Neural cell (in vitro differentiated cells): ENCODE results near the gene TAB2. TPM values are rescaled to one million over a fixed set of nuclear protein-coding genes. Genes with fewer than 3 reads are reported as not detected.

Experiments
- H2AFZ ChIP-seq: fragments of 200-600, 300-800 bp; sonication (generic), shearing (Covaris generic); 2 replicates; pipeline ENCODE4 v1.6.0; 2014; ENCODE audit warnings: low read depth, mild to moderate bottlenecking, antibody characterized with exemption, low read length, moderate library complexity
- H3F3A ChIP-seq: fragments of 200-600 bp; shearing (Covaris generic); 2 replicates; pipeline ENCODE4 v1.6.1; 2016; ENCODE audit warnings: mild to moderate bottlenecking, moderate library complexity, mixed read lengths, antibody characterized with exemption, low read length; ENCODE audit not compliant: insufficient read depth, poor library complexity, severe bottlenecking
- H3K27ac ChIP-seq: fragments of 200-600, 300-800 bp; sonication (generic), shearing (Covaris generic); 2 replicates; pipeline ENCODE4 v1.5.1; 2014; ENCODE audit warnings: mild to moderate bottlenecking, low read length, moderate library complexity
- H3K27me3 ChIP-seq: fragments of 300-800, 200-600 bp; sonication (generic), shearing (Covaris generic); 2 replicates; pipeline ENCODE4 v1.6.0; 2014; ENCODE audit warnings: mild to moderate bottlenecking, low read depth, low read length, moderate library complexity; ENCODE audit not compliant: insufficient read depth
- H3K36me3 ChIP-seq: fragments of 300-800, 200-600 bp; sonication (generic), shearing (Covaris generic); 2 replicates; pipeline ENCODE4 v1.5.1; 2014; ENCODE audit warnings: mild to moderate bottlenecking, antibody characterized with exemption, low read length, moderate library complexity; ENCODE audit not compliant: insufficient read depth
- H3K4me2 ChIP-seq: fragments of 300-800, 200-600 bp; sonication (generic), shearing (Covaris generic); 2 replicates; pipeline ENCODE4 v1.6.0; 2014; ENCODE audit warnings: mild to moderate bottlenecking, low read length
- H3K4me3 ChIP-seq: fragments of 300-800, 200-600 bp; sonication (generic), shearing (Covaris generic); 2 replicates; pipeline ENCODE4 v1.5.1; 2014; ENCODE audit warnings: mild to moderate bottlenecking, low read length, moderate library complexity
- H3K79me2 ChIP-seq: fragments of 200-600 bp; shearing (Covaris generic); replicated peaks from 2 replicates; pipeline ENCODE4 v1.6.0; 2014; ENCODE audit warnings: mild to moderate bottlenecking, low read length, moderate library complexity; ENCODE audit not compliant: insufficient read depth
- H3K9ac ChIP-seq: fragments of 300-800, 200-600 bp; sonication (generic), shearing (Covaris generic); 2 replicates; pipeline ENCODE4 v1.6.1; 2016; ENCODE audit warnings: mild to moderate bottlenecking, low read length, mixed read lengths
- H3K9me2 ChIP-seq: fragments of 200-600 bp; shearing (Covaris generic); 2 replicates; pipeline ENCODE4 v1.6.1; 2016; ENCODE audit warnings: mild to moderate bottlenecking, low read length, mixed read lengths; ENCODE audit not compliant: insufficient read depth
- H3K9me3 ChIP-seq: fragments of 200-600, 300-800 bp; sonication (generic), shearing (Covaris generic); 2 replicates; pipeline ENCODE4 v1.6.1; 2016; ENCODE audit warnings: mild to moderate bottlenecking, mixed run types, low read length, moderate library complexity, mixed read lengths
- H4K20me1 ChIP-seq: fragments of 200-600 bp; shearing (Covaris generic); 2 replicates; pipeline ENCODE4 v1.6.1; 2016; ENCODE audit warnings: mild to moderate bottlenecking, mixed run types; ENCODE audit not compliant: insufficient read depth
- EP300 ChIP-seq: fragments of 450-650 bp; conservative IDR thresholded peaks from 2 replicates; pipeline ENCODE4 v1.6.1; 2014; ENCODE audit warnings: antibody characterized with exemption, mild to moderate bottlenecking, moderate library complexity; ENCODE audit not compliant: poor library complexity, severe bottlenecking
- EZH2 ChIP-seq: fragments of 200-600, 300-800 bp; shearing (Covaris generic), sonication (generic); IDR thresholded peaks from 2 replicates; pipeline ENCODE4 v1.6.1; 2014; ENCODE audit warnings: antibody characterized with exemption, low read length, borderline replicate concordance, mild to moderate bottlenecking; ENCODE audit not compliant: insufficient read depth, poor library complexity, severe bottlenecking
- MXI1 ChIP-seq: fragments of 450-650 bp; conservative IDR thresholded peaks from 2 replicates; pipeline ENCODE4 v1.6.1; 2014; ENCODE audit warnings: antibody characterized with exemption, mild to moderate bottlenecking; ENCODE audit not compliant: poor library complexity, severe bottlenecking
- POLR2AphosphoS5 ChIP-seq: IDR thresholded peaks from 2 replicates; pipeline ENCODE4 v1.6.1; 2012
- RAD21 ChIP-seq: fragments of 450-650 bp; conservative IDR thresholded peaks from 2 replicates; pipeline ENCODE4 v1.6.1; 2014; ENCODE audit warnings: antibody characterized with exemption, mild to moderate bottlenecking, moderate library complexity
- REST ChIP-seq: IDR thresholded peaks from 2 replicates; pipeline ENCODE4 v1.6.1; 2012; ENCODE audit warnings: borderline replicate concordance
- SMC3 ChIP-seq: fragments of 450-650 bp; conservative IDR thresholded peaks from 2 replicates; pipeline ENCODE4 v1.6.1; 2014; ENCODE audit warnings: antibody characterized with exemption, mild to moderate bottlenecking, moderate library complexity; ENCODE audit not compliant: poor library complexity
- TAF1 ChIP-seq: IDR thresholded peaks from 2 replicates; pipeline ENCODE4 v1.6.1; 2012; ENCODE audit warnings: low read depth
- polyA plus RNA-seq: library from polyadenylated mRNA; depleted of rRNA; stranded (reverse); fragments of >200 nt; gene quantifications from 2 replicates; pipeline ENCODE4 v1.2.3, GENCODE V29; 2014
- TF ChIP-seq, protein P1 (sequence below): fragments of 450-650 bp; IDR thresholded peaks from 2 replicates; pipeline ENCODE4 v1.5.1; 2014; ENCODE audit warnings: antibody characterized with exemption, mild to moderate bottlenecking, moderate library complexity; ENCODE audit not compliant: poor library complexity, severe bottlenecking

TAB2 gene
- polyA plus RNA-seq, 1 donor from 2014 or later = 27.6 TPM

DNA sequence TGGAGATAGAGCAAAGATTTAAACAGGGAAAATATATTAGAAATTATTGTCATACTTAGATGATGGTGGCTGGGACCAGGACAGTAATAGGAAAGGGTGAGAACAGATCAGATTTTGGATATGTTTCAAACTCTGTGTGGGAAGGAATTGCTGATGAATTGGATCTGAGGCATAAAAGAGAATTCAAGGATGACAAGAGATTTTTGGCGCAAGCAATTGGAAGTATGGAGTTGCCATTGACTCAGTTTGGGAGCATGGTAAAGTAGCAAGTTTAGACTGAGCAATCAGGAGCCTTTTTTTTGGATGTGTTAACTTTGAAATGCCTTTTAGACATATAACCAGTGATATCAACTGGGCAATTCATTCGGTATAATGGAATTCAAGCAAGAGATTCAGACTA lies 14.4 kb downstream of the TAB2 start:
- Histone ChIP-seq H3K36me3 (no peaks in the 10 kb centered on the region), H4K20me1 (no peaks in the 10 kb centered on the region), H3K9ac (no peak overlapping the region), H2AFZ (no peak overlapping the region), H3K9me2 (no peaks in the 10 kb centered on the region), H3K4me2 (no peak overlapping the region), H3K27ac (no peak overlapping the region), H3K79me2 (peaks cover 98% of the 10 kb centered on the region), H3K27me3 (no peaks in the 10 kb centered on the region), H3K4me3 (no peak overlapping the region), H3K9me3 (no peaks in the 10 kb centered on the region), H3F3A (no peaks in the 10 kb centered on the region)
- TF ChIP-seq TAF1 = no peak
- no peak for TF ChIP-seq RAD21
- no peak for TF ChIP-seq EP300
- TF ChIP-seq, protein P1, sequence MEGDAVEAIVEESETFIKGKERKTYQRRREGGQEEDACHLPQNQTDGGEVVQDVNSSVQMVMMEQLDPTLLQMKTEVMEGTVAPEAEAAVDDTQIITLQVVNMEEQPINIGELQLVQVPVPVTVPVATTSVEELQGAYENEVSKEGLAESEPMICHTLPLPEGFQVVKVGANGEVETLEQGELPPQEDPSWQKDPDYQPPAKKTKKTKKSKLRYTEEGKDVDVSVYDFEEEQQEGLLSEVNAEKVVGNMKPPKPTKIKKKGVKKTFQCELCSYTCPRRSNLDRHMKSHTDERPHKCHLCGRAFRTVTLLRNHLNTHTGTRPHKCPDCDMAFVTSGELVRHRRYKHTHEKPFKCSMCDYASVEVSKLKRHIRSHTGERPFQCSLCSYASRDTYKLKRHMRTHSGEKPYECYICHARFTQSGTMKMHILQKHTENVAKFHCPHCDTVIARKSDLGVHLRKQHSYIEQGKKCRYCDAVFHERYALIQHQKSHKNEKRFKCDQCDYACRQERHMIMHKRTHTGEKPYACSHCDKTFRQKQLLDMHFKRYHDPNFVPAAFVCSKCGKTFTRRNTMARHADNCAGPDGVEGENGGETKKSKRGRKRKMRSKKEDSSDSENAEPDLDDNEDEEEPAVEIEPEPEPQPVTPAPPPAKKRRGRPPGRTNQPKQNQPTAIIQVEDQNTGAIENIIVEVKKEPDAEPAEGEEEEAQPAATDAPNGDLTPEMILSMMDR = no peak
- no peak for TF ChIP-seq POLR2AphosphoS5
- no peak for TF ChIP-seq EZH2
- no peak for TF ChIP-seq SMC3
- no peak for TF ChIP-seq MXI1

DNA sequence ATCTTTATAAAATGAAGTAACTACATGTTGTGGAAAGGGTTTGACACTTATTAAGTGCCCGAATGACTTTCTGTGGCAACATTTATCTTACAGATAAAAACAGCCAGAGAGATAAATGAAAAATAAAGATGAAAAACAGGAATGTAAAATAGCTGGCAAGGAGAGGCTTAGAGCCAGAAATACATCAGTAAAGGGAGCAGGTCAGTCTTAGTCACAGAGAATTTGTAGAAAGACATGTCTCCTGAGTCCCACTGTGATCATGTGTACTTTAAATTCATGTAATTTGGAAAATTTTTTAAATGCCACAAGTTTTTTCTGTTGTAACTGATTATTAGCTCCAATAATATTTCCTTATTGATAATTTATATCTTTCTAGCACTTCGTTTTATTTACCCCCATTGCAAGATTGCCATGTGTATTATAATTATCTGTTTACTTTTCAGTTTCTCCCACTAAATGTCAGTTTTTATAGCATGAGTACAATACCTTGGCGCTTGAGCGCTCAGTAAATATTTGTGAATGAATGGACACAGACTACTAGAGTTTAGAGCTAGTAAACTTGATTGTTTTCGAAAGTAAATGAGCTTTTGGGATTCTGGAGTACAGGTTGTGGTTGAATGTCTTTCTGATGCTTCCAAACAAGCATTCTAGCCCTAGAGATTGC lies 15.2 kb downstream of the TAB2 start:
- H2AFZ ChIP-seq = no peak overlapping the region
- H3K4me3 ChIP-seq = no peak overlapping the region
- no peaks in the 10 kb centered on the region for H3K36me3 ChIP-seq
- no peak overlapping the region for H3K9ac ChIP-seq
- H3F3A ChIP-seq = no peaks in the 10 kb centered on the region
- H3K79me2 ChIP-seq = peaks cover 98% of the 10 kb centered on the region
- no peak overlapping the region for H3K4me2 ChIP-seq
- no peak for TF ChIP-seq MXI1
- no peaks in the 10 kb centered on the region for H3K27me3 ChIP-seq
- H4K20me1 ChIP-seq = no peaks in the 10 kb centered on the region
- H3K27ac ChIP-seq = no peak overlapping the region
- no peaks in the 10 kb centered on the region for H3K9me2 ChIP-seq
- no peaks in the 10 kb centered on the region for H3K9me3 ChIP-seq

- Histone ChIP-seq H3K9ac (no peak overlapping the region), H3K9me2 (no peaks in the 10 kb centered on the region), H3K79me2 (peaks cover 98% of the 10 kb centered on the region), H4K20me1 (no peaks in the 10 kb centered on the region), H3K4me3 (no peak overlapping the region), H2AFZ (no peak overlapping the region), H3K27ac (no peak overlapping the region), H3K27me3 (no peaks in the 10 kb centered on the region), H3F3A (no peaks in the 10 kb centered on the region), H3K9me3 (no peaks in the 10 kb centered on the region), H3K36me3 (no peaks in the 10 kb centered on the region), H3K4me2 (no peak overlapping the region)
- no peak for TF ChIP-seq POLR2AphosphoS5
- TF ChIP-seq EZH2 = no peak
- no peak for TF ChIP-seq TAF1
- no peak for TF ChIP-seq SMC3
- no peak for TF ChIP-seq RAD21
- no peak for TF ChIP-seq MXI1
- no peak for TF ChIP-seq REST
- TF ChIP-seq EP300 = no peak
- TF ChIP-seq, protein P1 = no peak
Observed at GRCh38 chr6:149333266-149333620, 15.7 kb downstream of the TAB2 start.
